ENCODE results near the gene TXNRD2.

DNA sequence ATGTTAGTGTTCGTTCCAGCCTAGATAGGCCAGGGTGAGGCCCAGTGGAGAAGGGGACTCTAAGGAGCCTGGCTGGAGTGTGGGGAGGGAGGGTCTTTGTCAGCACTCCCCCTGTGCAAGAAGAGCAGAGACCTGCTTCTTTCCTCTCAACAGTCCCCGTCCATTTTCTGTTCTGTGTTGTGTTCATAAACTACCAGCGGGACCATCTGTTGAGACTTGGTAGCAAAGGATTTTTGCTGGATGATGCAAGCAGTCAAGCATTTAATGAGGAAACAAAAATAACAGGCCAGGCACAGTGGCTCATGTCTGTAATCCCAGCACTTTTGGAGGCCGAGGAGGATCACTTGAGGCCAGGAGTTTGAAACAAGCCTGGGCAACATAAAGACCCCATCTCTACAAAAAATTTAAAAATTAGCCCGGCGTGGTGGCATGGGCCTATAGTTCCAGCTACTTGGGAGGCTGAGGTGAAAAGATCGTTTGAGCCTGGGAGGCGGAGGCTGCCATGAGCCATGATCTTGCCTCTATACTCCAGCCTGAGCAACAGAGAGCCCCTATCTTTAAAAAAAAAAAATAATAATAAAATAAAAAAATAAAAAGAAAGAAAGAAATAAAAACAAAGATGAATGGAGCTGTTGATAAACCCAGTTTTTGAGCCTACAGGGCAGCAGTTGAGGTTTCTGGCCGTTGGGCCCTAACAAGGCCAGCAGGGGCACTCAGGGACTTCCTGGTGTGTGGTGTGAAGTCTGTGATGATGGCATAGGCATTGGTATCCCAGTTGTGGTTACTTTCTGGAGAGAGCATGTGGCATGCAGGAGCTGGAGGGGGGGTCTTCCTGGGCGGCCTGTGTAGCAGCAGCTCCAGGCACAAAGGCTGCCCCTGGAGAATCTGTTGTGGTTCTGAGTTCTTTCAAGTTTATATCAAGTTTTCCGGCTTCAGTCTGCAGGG, 1.7 kb upstream of the TXNRD2 start:
- TF ChIP-seq POLR2A (IDR thresholded peaks at IDR 0.05): no peak
- TF ChIP-seq, protein P1, sequence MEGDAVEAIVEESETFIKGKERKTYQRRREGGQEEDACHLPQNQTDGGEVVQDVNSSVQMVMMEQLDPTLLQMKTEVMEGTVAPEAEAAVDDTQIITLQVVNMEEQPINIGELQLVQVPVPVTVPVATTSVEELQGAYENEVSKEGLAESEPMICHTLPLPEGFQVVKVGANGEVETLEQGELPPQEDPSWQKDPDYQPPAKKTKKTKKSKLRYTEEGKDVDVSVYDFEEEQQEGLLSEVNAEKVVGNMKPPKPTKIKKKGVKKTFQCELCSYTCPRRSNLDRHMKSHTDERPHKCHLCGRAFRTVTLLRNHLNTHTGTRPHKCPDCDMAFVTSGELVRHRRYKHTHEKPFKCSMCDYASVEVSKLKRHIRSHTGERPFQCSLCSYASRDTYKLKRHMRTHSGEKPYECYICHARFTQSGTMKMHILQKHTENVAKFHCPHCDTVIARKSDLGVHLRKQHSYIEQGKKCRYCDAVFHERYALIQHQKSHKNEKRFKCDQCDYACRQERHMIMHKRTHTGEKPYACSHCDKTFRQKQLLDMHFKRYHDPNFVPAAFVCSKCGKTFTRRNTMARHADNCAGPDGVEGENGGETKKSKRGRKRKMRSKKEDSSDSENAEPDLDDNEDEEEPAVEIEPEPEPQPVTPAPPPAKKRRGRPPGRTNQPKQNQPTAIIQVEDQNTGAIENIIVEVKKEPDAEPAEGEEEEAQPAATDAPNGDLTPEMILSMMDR (IDR thresholded peaks at IDR 0.05): peak in 1 of 5 experiments; percentile 7

Measured in tibial nerve (tissue), 3 donors.